K562 (cell line): Measurements from ENCODE around the gene PRDM11. TPM values are rescaled to one million over a fixed set of nuclear protein-coding genes. Genes with fewer than 3 reads are reported as not detected.

Source experiments
- ARID3A ChIP-seq: IDR thresholded peaks from 2 replicates; pipeline ENCODE4 v1.6.1; 2012; ENCODE audit warnings: low read depth, low read length, improper control_type of control experiment, borderline replicate concordance
- MCM7 ChIP-seq, 2 experiments: fragments of 450-650 bp; IDR thresholded peaks; 2 replicates each; pipeline ENCODE4 v1.6.1; 2016 to 2018
- SP2 ChIP-seq: IDR thresholded peaks from 2 replicates; pipeline ENCODE4 v1.6.1; 2011; ENCODE audit warnings: mild to moderate bottlenecking, low read depth, low read length, moderate library complexity; ENCODE audit not compliant: poor library complexity, severe bottlenecking; ENCODE audit errors: extremely low read depth
- SRSF3 ChIP-seq: fragments of 200-400 bp; formaldehyde crosslinking; IDR thresholded peaks from 2 replicates; pipeline ENCODE4 v1.6.1; 2016; ENCODE audit warnings: mild to moderate bottlenecking, low read length, moderate library complexity; ENCODE audit not compliant: insufficient read depth
- TBP ChIP-seq: optimal IDR thresholded peaks from 2 replicates; pipeline ENCODE3; 2011; ENCODE audit warnings: low read depth, low read length, improper control_type of control experiment
- ZBTB40 ChIP-seq, 2 experiments: fragments of 450-650 bp in 1 of 2; sonication (generic) in 1 of 2; formaldehyde crosslinking in 1 of 2; IDR thresholded peaks; 2 replicates each; pipeline versions ENCODE4 v1.7.1 to v1.9.0; 2016 to 2022; ENCODE audit warnings: inconsistent platforms in 1 of 2, mild to moderate bottlenecking in 1 of 2, missing genetic modification reagents in 1 of 2
- ZBTB43 ChIP-seq: sonication (generic); formaldehyde crosslinking; IDR thresholded peaks from 2 replicates; pipeline ENCODE4 v1.8.0; 2023; ENCODE audit warnings: mild to moderate bottlenecking, missing genetic modification reagents
- ZNF134 ChIP-seq: fragments of 250-450 bp; sonication (Bioruptor Pico); conservative IDR thresholded peaks from 2 replicates; pipeline ENCODE4 v1.4.0; 2020
- ZNF23 ChIP-seq: fragments of 250-450 bp; sonication (Bioruptor Pico); IDR thresholded peaks from 2 replicates; pipeline ENCODE4 v1.4.0; 2020; ENCODE audit warnings: mild to moderate bottlenecking
- polyA plus RNA-seq, 8 experiments: library from polyadenylated mRNA; depleted of rRNA in 4 of 8; stranded (reverse) in 5 of 8; unstranded in 3 of 8; fragments of >200 nt; fragmentation: Nextera tagmentation in 2 of 8; fragmentation: Illumina TruSeq in 1 of 8; extraction: Ambion mirVana in 2 of 8; extraction: Trizol in 1 of 8; gene quantifications; 2 replicates each; pipeline versions ENCODE4 v1.2.1 to v1.2.3, GENCODE V29; 2011 to 2014; ENCODE audit warnings: inconsistent platforms in 1 of 8, missing spikeins in 1 of 8
- total RNA-seq, 7 experiments: library from RNA; depleted of rRNA in 6 of 7; stranded (reverse); fragments of >200 nt in 6 of 7; fragmentation: Illumina TruSeq in 2 of 7; extraction: Trizol in 2 of 7; gene quantifications; 2 replicates each; pipeline versions ENCODE4 v1.2.1 to v1.2.3, GENCODE V29; 2011 to 2021; ENCODE audit warnings: low replicate concordance in 1 of 7

PRDM11 gene
- total and polyA plus RNA-seq, 9 of the 15 experiments (the other 6 are each of a cell fraction or from before 2014, with no cell fraction given), result 0.01 to 1.1 (median 0.29) TPM

- no peak for TF ChIP-seq ZBTB40 (IDR thresholded peaks at IDR 0.05)
- no peak for TF ChIP-seq ZBTB40 (CRISPR knock-in tag; IDR thresholded peaks at IDR 0.05)
- TF ChIP-seq SP2, result no peak
- no peak for TF ChIP-seq TBP
- no peak for TF ChIP-seq SRSF3
- no peak for TF ChIP-seq ZNF23 (CRISPR knock-in tag)
- TF ChIP-seq ARID3A, result no peak
- TF ChIP-seq MCM7 (IDR thresholded peaks at IDR 0.05), result no peak
- TF ChIP-seq ZBTB43 (CRISPR knock-in tag), result no peak
- no peak for TF ChIP-seq ZNF134 (CRISPR knock-in tag)
Observed at GRCh38 chr11:45163956-45164575, 17.6 kb downstream of the PRDM11 start (continued).
